Keratinocyte (primary cell): ENCODE measurements around the gene EXOC6B. TPM values are rescaled to one million over a fixed set of nuclear protein-coding genes. Genes with fewer than 3 reads are reported as not detected.

Experiments
- DNase-seq: peaks from one replicate; pipeline ENCODE4 v3.0.0-alpha.2; 2011; ENCODE audit warnings: low read depth, missing footprints, low spot score
- FAIRE-seq: peaks from 2 replicates; lab custom pipeline; 2011; peaks lifted over from hg19 to GRCh38; lab: Jason Lieb, UNC
- H2AFZ ChIP-seq: 2 replicates; pipeline ENCODE4 v1.6.0; 2012; ENCODE audit warnings: low read length, control low read depth, inconsistent platforms; ENCODE audit not compliant: control insufficient read depth
- H3K27ac ChIP-seq: 2 replicates; pipeline ENCODE4 v1.5.1; 2011; ENCODE audit warnings: low read length; ENCODE audit not compliant: control insufficient read depth, insufficient read depth
- H3K27me3 ChIP-seq: 3 replicates; pipeline ENCODE4 v1.6.0; 2011; ENCODE audit warnings: low read length; ENCODE audit not compliant: control insufficient read depth, insufficient read depth; ENCODE audit errors: extremely low read depth
- H3K36me3 ChIP-seq, 2 experiments: 2 replicates in 1 of 2; 3 replicates in 1 of 2; pipeline ENCODE4 v1.5.1; 2011; ENCODE audit warnings: low read length in 2 of 2, mild to moderate bottlenecking in 1 of 2; ENCODE audit not compliant: control insufficient read depth in 2 of 2, insufficient read depth in 2 of 2; ENCODE audit errors: extremely low read depth in 1 of 2
- H3K4me1 ChIP-seq: 3 replicates; pipeline ENCODE4 v1.5.1; 2011; ENCODE audit warnings: low read length; ENCODE audit not compliant: control insufficient read depth, insufficient read depth; ENCODE audit errors: extremely low read depth
- H3K4me2 ChIP-seq: 3 replicates; pipeline ENCODE4 v1.6.0; 2011; ENCODE audit warnings: low read depth, low read length; ENCODE audit not compliant: control insufficient read depth, insufficient read depth; ENCODE audit errors: extremely low read depth
- H3K4me3 ChIP-seq, 3 experiments: fragments of 200-600 bp in 1 of 3; sonication (generic) in 1 of 3; 2 replicates in 2 of 3; 3 replicates in 1 of 3; pipeline ENCODE4 v1.5.1; 2011 to 2016; ENCODE audit warnings: low read length in 3 of 3, mild to moderate bottlenecking in 3 of 3, control low read depth in 2 of 3, inconsistent platforms in 1 of 3, low read depth in 1 of 3, mixed read lengths in 1 of 3, mixed run types in 1 of 3, moderate library complexity in 1 of 3; ENCODE audit not compliant: control insufficient read depth in 2 of 3, insufficient read depth in 2 of 3; ENCODE audit errors: extremely low read depth in 1 of 3
- H3K79me2 ChIP-seq: 2 replicates; pipeline ENCODE4 v1.6.0; 2012; ENCODE audit warnings: low read length; ENCODE audit not compliant: control insufficient read depth, insufficient read depth
- H3K9ac ChIP-seq: 3 replicates; pipeline ENCODE4 v1.6.0; 2011; ENCODE audit warnings: low read length; ENCODE audit not compliant: control insufficient read depth, insufficient read depth; ENCODE audit errors: extremely low read depth
- H3K9me1 ChIP-seq: 3 replicates; pipeline ENCODE4 v1.6.0; 2011; ENCODE audit warnings: low read length; ENCODE audit not compliant: control insufficient read depth, insufficient read depth; ENCODE audit errors: extremely low read depth
- H3K9me3 ChIP-seq: 2 replicates; pipeline ENCODE4 v1.5.1; 2012; ENCODE audit warnings: low read depth, low read length; ENCODE audit not compliant: control insufficient read depth
- H4K20me1 ChIP-seq: 3 replicates; pipeline ENCODE4 v1.6.0; 2011; ENCODE audit warnings: low read length; ENCODE audit not compliant: control insufficient read depth, insufficient read depth; ENCODE audit errors: extremely low read depth
- EZH2 ChIP-seq: IDR thresholded peaks from one replicate; pipeline ENCODE4 v1.6.1; 2012; ENCODE audit warnings: inconsistent platforms, mild to moderate bottlenecking, low read length, moderate library complexity
- dilution Hi-C: fragments of 300-500 bp; cut with MboI; formaldehyde crosslinking; loops from one replicate; pipeline ENCODE4 v1.7.0; 2020; ENCODE audit warnings: low sequenced_read_pairs; ENCODE audit not compliant: extremely low pct_ligation_motif_present
- polyA plus RNA-seq, 5 experiments: library from polyadenylated mRNA; depleted of rRNA in 3 of 5; stranded (reverse) in 3 of 5; stranded (forward) in 1 of 5; unstranded in 1 of 5; fragments of >200 nt; gene quantifications; 1 replicate in 1 of 5; 2 replicates in 3 of 5; 3 replicates in 1 of 5; pipeline versions ENCODE4 v1.2.1 to v1.2.3, GENCODE V29; 2011 to 2012; ENCODE audit warnings: missing spikeins in 2 of 5, low read depth in 1 of 5, low replicate concordance in 1 of 5
- TF ChIP-seq, protein P1 (sequence below), 3 experiments: IDR thresholded peaks in 1 of 3; conservative IDR thresholded peaks in 1 of 3; optimal IDR thresholded peaks in 1 of 3; 2 replicates in 2 of 3; 3 replicates in 1 of 3; pipeline versions ENCODE3 to v1.5.1; 2011; ENCODE audit warnings: low read length in 3 of 3, mild to moderate bottlenecking in 3 of 3, moderate library complexity in 2 of 3, control low read depth in 1 of 3, inconsistent platforms in 1 of 3; ENCODE audit not compliant: insufficient read depth in 2 of 3; ENCODE audit errors: extremely low read depth in 1 of 3

Gene EXOC6B
- polyA plus RNA-seq, 1 donor (not counting 4 experiments of a cell fraction or from before 2014, with no cell fraction given) = 37.3 TPM

DNA sequence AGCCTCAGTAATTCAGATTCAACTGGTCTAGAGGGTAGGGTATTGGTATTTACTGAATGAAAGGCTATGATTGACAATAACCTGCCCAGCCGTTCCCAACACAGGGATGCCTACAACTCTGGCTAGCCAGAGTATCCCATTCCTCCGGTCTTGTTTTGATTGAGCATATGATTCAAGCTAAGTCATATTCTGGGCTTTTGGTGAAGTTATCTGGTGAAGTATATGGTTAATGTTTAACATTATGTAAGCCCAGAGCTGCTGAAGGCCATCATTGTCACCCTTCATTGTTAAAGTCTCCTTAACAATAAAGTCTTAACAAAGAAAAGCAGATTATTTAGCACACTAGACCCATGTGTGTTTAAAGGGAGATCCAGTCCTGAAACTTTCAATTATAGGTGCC lies 152.6 kb downstream of the EXOC6B start:
- DNase-seq (no peak), FAIRE-seq (no peak)
- Histone ChIP-seq H3K9me1 (peaks cover 2% of the 10 kb centered on the region), H4K20me1 (no peaks in the 10 kb centered on the region), H3K4me3 (no peak overlapping the region), H3K9ac (no peak overlapping the region), H3K4me1 (peaks cover 8% of the 10 kb centered on the region), H3K79me2 (peaks cover 4% of the 10 kb centered on the region), H3K9me3 (no peaks in the 10 kb centered on the region), H3K27me3 (no peaks in the 10 kb centered on the region), H2AFZ (no peak overlapping the region), H3K27ac (no peak overlapping the region), H3K36me3 (no peaks in the 10 kb centered on the region), H3K4me2 (no peak overlapping the region)
- dilution Hi-C loops = no loop called here
- TF ChIP-seq EZH2 = no peak
- TF ChIP-seq, protein P1, sequence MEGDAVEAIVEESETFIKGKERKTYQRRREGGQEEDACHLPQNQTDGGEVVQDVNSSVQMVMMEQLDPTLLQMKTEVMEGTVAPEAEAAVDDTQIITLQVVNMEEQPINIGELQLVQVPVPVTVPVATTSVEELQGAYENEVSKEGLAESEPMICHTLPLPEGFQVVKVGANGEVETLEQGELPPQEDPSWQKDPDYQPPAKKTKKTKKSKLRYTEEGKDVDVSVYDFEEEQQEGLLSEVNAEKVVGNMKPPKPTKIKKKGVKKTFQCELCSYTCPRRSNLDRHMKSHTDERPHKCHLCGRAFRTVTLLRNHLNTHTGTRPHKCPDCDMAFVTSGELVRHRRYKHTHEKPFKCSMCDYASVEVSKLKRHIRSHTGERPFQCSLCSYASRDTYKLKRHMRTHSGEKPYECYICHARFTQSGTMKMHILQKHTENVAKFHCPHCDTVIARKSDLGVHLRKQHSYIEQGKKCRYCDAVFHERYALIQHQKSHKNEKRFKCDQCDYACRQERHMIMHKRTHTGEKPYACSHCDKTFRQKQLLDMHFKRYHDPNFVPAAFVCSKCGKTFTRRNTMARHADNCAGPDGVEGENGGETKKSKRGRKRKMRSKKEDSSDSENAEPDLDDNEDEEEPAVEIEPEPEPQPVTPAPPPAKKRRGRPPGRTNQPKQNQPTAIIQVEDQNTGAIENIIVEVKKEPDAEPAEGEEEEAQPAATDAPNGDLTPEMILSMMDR (optimal IDR thresholded peaks at IDR 0.05 in 1 of 3, IDR thresholded peaks at IDR 0.05 in 1 of 3, conservative IDR thresholded peaks at IDR 0.05 in 1 of 3; ENCODE audit: extremely low read depth in 1 of 3, insufficient read depth in 2 of 3, low read length in 3 of 3) = no peak

DNA sequence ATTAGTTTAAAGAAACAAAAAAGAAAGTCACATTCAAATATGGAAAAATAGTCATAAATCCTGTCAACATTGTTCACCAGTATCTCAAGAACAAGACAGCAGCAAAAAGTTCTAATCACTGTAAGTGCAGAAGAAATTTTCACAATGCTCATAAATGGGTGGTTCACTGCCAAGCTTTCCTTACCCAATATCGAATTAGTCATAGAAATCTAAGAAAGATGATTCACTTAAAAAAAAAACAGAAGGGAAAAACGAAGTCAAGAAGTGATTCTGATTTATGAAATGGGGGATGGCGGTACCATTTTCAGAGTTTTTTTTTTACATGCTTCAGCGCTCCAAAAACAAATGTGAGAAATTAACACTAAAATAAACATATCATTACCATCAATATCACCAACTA lies 156.7 kb downstream of the EXOC6B start:
- Histone ChIP-seq H3K79me2 (peaks cover 20% of the 10 kb centered on the region), H3K4me2 (no peak overlapping the region)

More for the DNA sequence above, 156.7 kb downstream of the EXOC6B start:
- Histone ChIP-seq H3K36me3 (no peaks in the 10 kb centered on the region), H3K4me3 (no peak overlapping the region), H3K9me1 (no peaks in the 10 kb centered on the region), H3K27me3 (no peaks in the 10 kb centered on the region), H4K20me1 (no peaks in the 10 kb centered on the region), H3K9ac (no peak overlapping the region), H2AFZ (no peak overlapping the region), H3K9me3 (no peaks in the 10 kb centered on the region), H3K27ac (no peak overlapping the region), H3K4me1 (no peaks in the 10 kb centered on the region)
- DNase-seq (no peak), FAIRE-seq (no peak)
- no peak for TF ChIP-seq EZH2
- TF ChIP-seq, protein P1 (optimal IDR thresholded peaks at IDR 0.05 in 1 of 3, IDR thresholded peaks at IDR 0.05 in 1 of 3, conservative IDR thresholded peaks at IDR 0.05 in 1 of 3; ENCODE audit: extremely low read depth in 1 of 3, insufficient read depth in 2 of 3, low read length in 3 of 3) = no peak
- dilution Hi-C loops = no loop called here
